G401.6 (cell line): ENCODE data around the gene FOXO3.

Experiments
- FAIRE-seq: peaks from 2 replicates; lab custom pipeline; 2012; peaks lifted over from hg19 to GRCh38; lab: Jason Lieb, UNC

The FOXO3 gene

GRCh38 chr6:108689272-108690161, 128.8 kb downstream of the FOXO3 start:
- no peak for FAIRE-seq

GRCh38 chr6:108690326-108691049, 129.8 kb downstream of the FOXO3 start:
- no peak for FAIRE-seq

DNA sequence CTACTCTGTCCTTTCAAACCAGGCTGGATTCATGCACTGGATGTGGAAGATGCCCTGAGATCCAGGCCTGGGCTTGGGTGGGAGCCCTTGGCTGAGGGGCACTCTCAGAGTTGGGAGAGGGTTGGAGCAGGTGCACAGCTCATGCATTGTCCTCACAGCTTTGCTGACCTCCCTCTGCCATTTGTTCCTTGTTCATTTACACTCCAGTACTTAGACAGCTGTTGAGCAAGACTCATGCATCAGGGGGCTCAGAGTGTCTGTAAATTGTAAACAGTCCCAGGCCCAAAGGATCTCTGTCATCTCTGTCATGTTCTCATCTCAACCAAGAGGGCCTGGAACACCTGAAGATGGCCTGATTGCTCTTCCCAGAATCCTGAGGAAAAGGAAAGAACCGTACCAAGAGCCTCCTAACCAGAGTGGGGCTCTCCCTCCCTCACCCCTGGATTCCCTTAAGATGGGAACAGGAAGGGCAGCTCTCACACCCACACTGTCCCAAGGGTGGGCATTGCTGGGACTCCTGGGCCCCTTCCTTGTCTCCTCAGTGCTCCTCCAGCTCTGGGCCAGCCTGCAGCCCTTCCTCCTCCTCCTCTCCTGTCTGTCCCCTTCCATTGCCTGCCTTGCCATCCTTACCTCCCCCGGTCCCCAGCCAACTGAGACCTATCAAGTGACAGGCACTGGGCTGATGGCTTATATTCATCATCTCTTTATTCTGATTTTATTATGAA, 132.9 kb downstream of the FOXO3 start:
- FAIRE-seq = no peak

GRCh38 chr6:108694816-108695215, 134.1 kb downstream of the FOXO3 start:
- FAIRE-seq = no peak

DNA sequence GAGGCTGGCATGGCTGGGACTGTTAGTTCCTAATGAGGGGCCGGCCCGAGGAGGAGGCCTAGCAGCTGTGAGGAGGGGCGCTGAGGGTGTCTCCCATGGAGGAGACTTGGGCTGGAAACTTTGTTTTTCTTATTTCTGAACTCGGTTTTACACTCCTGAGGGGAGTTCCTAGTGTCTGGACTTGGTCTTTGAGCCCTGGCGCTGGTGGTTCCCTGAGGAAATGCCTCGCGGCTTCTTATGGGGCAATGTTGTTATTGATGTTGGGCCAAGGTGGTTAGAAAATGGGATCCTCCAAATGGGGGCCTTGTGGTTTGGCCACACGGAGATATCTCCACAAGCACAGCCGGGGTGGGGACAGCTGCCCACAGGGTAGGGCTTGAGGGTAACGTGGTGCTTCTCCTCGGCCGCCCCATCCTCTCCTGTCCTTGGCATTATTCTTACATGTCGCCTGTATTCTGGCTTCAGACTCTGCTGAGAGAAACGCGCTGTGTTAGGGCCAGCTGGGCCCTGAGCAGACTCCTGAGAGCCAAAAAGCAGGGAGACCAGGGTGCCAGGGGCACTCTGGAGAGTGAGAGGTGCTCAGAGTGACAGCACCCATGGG, 136.9 kb downstream of the FOXO3 start:
- FAIRE-seq = no peak

DNA sequence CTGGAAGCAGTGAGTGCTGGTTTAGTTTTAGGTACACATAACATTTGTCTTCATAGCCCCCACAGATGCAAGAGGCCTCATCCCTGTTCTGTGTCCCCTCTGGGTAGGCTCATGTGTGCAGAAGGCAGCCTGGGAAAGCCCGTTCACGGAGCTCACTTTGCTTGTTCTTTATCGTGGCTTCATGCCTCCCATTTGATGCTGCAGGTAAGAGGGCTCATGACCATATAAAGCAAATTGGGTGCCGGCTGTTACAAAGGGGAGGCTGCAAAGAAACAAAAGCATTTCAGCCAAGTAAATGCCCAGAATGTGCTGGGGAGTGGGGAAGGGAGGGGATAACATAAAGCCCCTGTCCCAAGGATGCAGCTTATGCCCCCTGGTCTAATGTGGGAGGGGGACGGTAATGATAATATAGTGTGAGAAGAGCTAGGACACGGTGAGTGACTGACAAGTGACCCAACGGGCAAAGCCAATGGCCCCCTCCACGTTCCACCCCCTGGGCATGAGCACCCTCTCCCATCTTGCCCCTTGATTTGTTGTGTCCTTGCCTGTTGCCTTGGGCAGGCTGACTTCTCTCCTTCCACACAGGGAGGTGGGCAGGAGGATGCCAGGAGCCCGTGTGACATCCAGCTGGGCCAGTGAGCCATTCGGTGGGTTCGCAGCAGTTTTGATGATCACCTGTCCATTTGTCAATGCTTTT, 138.0 kb downstream of the FOXO3 start:
- FAIRE-seq = no peak

- FAIRE-seq = no peak
Measured at GRCh38 chr6:108699290-108700041, 138.7 kb downstream of the FOXO3 start.

DNA sequence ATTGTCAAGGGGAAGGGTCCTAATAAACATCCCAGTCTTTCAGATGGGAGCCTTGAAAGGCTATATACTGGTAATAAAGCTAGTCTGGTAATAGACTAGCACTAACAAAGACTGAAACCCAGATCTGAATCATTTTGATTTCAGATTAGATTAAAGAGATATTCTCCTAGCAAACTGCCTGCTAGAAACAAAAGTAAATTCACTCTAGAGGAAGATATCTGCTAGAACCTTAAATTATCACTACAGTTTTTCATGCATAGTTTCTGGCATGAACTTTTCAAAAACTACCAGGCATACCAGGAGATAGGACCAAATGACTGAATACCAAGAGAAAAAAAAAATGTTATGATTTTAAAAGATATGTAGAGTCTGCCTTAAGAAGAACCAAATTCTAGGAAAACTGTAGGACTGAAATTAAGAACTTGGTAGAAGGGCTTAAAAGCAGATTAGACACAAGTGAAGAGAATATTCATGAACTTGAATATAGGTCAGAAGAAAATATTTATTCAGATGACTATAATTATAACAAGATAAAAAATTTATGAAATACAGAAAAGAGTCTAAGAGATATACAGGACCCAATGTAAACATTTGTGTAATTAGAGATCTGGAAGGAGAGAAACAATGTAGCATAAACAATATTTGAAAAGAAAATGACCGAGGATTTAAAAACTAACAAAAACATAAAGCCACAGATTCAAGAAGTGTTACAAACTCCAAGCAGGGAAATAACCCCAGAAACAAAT, 141.6 kb downstream of the FOXO3 start:
- no peak for FAIRE-seq

DNA sequence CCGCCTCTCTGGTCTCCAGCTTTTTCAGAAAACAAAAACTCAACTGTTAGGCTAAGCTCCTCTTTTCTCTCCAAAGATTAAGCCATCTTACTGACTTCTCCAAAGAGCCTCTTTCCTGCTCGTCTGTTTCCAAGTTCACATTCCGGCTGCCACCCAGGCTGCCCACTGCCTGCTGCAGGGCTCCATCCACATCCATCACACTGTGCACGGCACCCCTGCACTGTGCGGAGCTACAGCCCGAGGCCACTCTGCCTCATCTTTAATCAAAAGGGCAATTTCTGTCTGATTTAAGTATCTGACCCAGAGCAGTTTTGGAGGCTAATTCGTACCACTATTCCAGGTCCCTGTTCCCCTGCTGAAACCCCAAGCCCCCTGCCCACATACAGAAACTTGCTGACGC, 145.9 kb downstream of the FOXO3 start:
- FAIRE-seq = no peak

- FAIRE-seq = no peak
Measured at GRCh38 chr6:108707328-108707976, 146.7 kb downstream of the FOXO3 start.

GRCh38 chr6:108710030-108710429, 149.3 kb downstream of the FOXO3 start:
- no peak for FAIRE-seq

DNA sequence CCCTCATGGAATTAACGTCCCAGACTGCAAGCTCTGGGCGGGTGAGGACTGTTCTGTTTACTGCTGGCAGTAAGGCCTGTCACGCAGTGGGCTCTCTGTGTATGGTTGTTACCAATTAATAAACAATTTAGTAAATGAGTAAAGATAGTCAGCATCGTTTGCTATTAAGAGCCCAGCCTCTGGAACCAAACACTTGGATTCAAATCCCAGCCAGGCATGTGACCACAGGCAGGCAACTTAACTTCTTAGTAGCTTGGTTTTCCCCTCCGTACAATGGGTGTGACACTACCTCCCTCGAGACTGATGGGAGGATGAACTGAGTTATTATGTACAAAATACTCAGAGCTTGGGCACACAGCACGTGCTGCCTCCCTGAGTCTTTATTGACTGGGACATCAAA, 149.8 kb downstream of the FOXO3 start:
- no peak for FAIRE-seq

DNA sequence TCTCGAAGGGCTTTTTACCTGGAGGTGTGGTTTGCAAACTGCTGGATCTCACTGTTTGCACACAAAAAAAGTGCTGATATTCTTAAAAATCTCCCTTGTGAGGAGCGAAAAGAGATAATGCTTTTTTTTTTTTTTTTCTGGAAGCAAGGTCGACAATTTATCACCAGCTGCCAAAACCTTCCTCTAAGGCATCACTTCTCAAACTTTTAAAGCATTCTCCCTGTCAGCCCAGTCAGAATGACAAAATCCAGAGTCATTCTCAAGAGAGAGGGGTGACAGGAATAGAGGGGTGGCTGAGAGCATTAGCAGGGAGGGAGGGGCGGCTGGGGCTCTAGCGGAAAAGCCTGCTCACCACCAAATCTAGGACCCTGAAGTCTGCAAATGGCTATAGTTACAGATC, 150.4 kb downstream of the FOXO3 start:
- no peak for FAIRE-seq

DNA sequence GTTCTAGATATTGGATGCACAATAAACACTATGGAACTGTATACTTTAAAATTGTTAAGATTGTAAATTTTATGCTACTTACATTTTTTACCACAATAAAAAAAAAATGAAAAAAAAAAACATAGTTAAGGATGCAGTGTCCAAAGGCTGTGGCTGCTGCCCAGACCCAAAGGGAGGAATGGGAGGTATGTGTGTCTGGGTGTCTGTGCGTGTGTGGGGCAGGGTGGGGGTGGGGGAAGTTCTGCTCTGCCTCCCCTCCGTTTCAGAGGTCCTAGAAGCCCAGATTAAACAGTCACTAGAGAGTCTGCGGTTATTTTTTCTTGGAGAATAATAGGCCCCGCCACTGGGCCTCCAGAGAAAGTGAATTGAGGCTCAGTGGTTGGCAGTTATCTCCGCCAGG, 151.1 kb downstream of the FOXO3 start:
- FAIRE-seq = no peak

DNA sequence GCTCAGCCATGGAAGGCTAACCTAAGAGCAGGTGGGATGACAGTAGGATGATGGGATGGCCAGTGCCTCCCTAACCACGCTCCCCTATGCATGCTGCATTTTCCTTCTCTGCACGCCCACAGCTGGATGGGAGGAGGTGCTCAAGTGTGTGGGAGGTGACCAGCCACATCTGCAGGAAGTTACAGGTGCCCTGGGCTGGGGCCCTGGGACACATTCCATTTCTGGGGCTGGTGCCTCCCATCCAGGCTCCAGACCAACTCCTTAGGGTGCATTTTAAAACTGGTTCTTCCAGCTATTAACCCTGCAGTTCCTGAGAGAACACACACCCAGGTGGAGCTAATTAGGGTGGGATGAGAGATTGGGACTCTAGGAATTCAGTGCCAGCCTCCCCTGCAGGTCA, 152.2 kb downstream of the FOXO3 start:
- FAIRE-seq = no peak

DNA sequence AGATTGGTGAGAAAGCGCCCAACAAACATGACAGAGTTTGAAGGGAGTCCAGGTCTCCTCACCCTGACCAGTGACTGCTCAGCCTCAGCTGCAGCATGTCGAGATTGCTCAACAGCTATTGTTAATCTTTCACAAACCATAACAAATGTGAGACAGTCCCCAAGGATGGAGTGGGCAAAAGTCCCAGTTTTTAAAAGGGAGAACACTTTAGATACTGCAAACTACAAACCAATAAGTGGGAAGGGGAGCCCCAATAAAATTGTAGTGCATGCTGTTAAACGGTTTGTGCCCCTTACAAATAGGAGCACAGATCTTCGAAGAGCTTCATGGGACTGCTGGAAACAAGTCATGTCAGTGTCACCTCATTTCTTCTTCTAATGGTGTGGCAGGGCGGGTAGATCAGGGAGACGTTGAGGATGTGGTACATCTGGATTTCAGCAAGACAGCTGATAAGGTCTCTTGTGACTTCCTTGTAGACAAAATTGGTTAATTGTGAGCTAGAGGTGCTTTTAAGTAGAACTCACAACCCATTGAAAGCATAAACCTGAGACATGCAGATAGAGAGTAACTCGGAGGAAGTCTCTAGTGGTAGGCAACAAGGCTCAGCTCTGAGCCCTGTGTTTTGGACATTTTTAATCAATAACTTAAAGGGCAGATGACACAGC, 153.5 kb downstream of the FOXO3 start:
- no peak for FAIRE-seq

GRCh38 chr6:108714766-108715414, 154.2 kb downstream of the FOXO3 start:
- no peak for FAIRE-seq

DNA sequence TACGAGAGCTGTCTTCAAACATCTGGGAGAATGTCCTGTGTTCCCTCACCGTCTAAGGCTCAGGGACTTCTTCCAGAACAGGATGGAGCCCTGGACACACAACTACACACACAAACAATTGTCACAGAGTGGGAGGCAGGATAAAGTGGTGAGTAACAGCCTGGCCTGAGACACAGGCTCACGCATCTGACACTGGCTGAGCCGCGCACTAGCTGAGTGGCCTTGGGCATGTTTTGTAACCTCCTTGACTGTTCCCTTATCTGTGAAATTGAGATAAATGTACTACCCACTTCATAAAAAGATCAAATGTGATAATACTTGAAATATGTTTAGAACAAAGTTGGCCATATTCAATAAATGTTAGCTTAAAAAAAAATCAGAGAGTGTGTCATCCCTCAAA, 155.1 kb downstream of the FOXO3 start:
- FAIRE-seq = no peak
